Measurements from ENCODE around the gene ATP6V0D1.
A peak's percentile ranks its signal among the peaks of the same experiment; 100 is the strongest.
"Not testable (repeated sequence)": the region's sequence is repeated elsewhere in the genome, so short reads cannot be mapped to it uniquely, and the experiment has no call there.

Gene ATP6V0D1
- long read RNA-seq, donor 1, transcript ATP6V0D1-201 (8 exons, 1,716 nt): major isoform, 21 of 24 reads
- long read RNA-seq, donor 1, partial matches to known transcripts: 0 of 24 reads
- long read RNA-seq, donor 1, other reads (novel, unspliced or antisense): 0 of 24 reads
- long read RNA-seq, donor 2, transcript ATP6V0D1-201 (8 exons, 1,716 nt): major isoform, 27 of 29 reads
- long read RNA-seq, donor 2, partial matches to known transcripts: 0 of 29 reads
- long read RNA-seq, donor 2, other reads (novel, unspliced or antisense): 0 of 29 reads
- long read RNA-seq, donor 3, transcript ATP6V0D1-201 (8 exons, 1,716 nt): major isoform, 23 of 23 reads
- long read RNA-seq, donor 3, partial matches to known transcripts: 0 of 23 reads
- long read RNA-seq, donor 3, other reads (novel, unspliced or antisense): 0 of 23 reads
- long read RNA-seq, donor 4, transcript ATP6V0D1-201 (8 exons, 1,716 nt): major isoform, 24 of 25 reads
- long read RNA-seq, donor 4, partial matches to known transcripts: 0 of 25 reads
- long read RNA-seq, donor 4, other reads (novel, unspliced or antisense): 0 of 25 reads
- long read RNA-seq, donor 5, transcript ATP6V0D1-201 (8 exons, 1,716 nt): major isoform, 30 of 30 reads
- long read RNA-seq, donor 5, partial matches to known transcripts: 0 of 30 reads
- long read RNA-seq, donor 5, other reads (novel, unspliced or antisense): 0 of 30 reads
- long read RNA-seq, donor 6, transcript ATP6V0D1-201 (8 exons, 1,716 nt): major isoform, 30 of 33 reads
- long read RNA-seq, donor 6, partial matches to known transcripts: 0 of 33 reads
- long read RNA-seq, donor 6, other reads (novel, unspliced or antisense): 0 of 33 reads
- long read RNA-seq, donor 7: 0 reads
- long read RNA-seq, donor 8, transcript ATP6V0D1-201 (8 exons, 1,716 nt): major isoform, 36 of 36 reads
- long read RNA-seq, donor 8, partial matches to known transcripts: 0 of 36 reads
- long read RNA-seq, donor 8, other reads (novel, unspliced or antisense): 0 of 36 reads

DNA sequence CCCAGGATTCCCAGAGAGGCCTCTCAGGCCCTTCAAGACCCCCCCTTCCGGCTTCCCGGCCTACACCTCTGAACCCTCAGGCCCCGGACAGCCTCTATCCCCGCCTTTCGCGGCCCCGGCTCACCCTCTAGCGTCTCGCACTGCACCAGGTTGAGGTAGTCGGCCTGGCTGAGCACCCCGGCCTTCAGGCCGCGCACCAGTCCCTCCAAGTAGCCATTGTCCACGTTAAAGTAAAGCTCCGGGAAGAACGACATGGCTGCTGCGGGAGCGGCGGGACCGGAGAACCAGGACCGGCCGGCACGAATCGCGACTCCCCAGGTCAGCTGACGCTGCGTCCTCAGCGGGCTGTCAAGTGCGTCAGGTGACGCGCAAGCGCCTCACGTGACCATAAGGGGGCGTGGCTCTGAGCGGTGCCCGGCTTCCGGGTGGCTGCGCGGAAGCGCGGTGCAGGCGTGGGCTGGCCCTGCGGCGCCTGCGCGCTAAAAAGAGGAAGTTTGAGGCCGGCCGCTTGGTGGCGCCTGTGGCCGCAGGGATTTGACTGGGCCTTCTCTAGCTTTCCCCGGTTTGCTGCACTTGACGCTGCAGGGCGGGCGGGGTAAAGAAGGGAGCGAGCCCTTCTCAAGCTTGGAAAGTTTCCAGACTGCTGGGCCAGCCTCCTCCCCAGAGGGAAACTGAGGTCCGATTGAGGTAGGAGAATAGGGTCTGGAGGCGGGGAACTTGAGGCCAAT, at the start of gene ATP6V0D1:
TSS of gene ATP6V0D1 (minus strand) at position 325 of the 728 bp plus-strand sequence. CDS start at position 254, 71 bp downstream.
- DNase-seq: peak; percentile 98

DNA sequence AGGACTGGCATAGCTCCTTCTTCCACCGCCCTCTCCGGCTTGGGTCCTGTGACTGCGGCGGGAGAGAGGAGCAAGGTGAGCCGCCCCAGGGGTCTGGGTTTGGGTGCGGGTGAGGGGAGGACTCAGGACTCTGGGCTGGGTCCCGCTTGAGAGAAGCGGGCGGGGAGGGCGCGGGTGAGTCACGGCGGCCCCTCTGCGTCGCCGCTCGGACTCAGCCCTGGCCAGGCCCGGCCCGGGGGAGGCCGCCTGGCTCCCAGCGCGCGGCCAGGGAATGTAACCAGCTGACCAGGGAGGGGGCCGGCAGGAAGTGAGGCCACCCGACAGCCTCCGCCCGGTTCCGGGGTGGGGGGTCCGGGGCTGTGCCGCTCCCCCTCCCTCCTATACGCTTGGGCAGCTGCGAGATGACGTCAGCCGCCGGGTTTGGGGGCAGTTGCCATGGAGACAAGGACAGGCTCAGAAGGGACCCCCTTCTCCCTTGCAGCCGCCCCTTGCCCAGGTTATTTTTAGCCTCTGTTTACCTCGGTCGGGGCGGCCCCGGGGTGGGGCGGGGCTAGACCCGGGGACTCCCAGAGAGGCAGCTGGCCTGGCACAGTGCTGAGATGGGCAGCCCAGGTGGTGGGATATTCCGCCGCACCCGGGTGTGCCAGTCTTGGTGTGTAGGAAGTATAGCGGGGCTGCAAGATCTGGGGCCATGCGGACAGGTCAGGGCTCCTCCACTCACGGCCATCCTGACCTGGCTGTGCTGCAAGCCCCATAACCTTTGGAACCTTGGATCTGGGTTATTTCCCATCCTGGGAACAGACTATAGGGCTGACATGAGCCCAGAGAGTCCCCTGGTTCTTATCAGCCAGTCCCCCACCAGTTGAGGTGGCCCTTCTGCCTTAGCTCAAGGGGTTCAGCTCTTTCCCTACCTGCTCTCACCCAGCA, 49.3 kb upstream of the ATP6V0D1 start:
- DNase-seq: peak; percentile 75

DNA sequence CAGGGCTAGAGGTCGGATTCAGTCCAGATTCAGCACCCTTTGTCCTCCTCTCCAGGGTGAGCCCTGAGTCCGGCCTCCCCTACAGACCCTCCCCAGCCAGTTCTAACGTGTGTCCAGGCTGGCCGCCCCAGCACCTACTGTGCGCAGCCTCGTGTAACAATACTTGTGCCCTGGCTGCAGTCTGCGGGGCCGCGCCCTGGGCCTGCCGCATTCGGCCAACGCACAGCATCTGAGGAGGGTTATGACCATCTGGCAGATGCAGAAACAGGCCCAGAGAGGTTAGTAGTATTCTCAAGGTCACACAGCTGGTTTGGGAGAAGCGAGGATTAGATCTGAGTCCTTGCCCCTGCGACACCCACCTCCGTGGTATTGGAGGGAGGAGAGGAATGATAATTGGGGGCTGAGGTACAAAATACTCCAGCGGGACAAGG, 48.6 kb upstream of the ATP6V0D1 start:
- no peak for DNase-seq

DNA sequence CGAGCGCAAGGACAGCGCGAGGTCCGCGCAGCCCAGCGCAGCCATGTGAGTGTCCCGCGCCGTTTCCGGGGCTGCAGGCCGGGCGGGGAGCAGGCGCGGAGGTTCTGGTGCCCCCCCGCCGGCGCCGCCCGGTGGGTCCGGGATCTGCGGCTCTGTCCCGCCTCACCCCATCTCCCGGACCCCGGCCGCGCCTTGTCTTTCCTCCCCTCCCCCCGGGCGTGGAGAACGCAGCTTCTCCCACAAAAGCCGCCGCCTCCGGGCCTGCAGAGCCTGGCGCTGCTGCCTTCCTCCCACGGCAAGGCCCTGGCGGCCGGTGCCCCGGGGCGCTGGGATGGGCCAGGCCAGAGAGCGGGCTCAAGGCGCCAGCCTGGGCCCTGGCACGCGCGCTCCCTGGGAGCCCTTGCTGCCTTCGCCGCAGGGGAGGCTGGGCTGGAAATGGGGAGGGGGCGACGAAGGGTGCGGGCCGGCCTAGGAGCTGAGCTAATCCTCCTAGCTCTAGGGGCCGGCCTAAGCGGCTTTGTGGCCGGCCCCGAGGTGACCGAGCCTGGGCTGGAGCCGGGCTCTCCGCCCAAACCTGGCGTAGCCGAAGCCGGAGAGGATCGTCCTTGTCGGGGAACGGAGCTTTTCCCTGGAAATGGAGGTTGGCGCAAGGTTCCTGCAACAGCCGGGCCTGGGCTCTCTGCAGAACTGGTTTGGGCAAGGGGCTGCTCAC, 48.1 kb upstream of the ATP6V0D1 start:
- DNase-seq: peak; percentile 91

DNA sequence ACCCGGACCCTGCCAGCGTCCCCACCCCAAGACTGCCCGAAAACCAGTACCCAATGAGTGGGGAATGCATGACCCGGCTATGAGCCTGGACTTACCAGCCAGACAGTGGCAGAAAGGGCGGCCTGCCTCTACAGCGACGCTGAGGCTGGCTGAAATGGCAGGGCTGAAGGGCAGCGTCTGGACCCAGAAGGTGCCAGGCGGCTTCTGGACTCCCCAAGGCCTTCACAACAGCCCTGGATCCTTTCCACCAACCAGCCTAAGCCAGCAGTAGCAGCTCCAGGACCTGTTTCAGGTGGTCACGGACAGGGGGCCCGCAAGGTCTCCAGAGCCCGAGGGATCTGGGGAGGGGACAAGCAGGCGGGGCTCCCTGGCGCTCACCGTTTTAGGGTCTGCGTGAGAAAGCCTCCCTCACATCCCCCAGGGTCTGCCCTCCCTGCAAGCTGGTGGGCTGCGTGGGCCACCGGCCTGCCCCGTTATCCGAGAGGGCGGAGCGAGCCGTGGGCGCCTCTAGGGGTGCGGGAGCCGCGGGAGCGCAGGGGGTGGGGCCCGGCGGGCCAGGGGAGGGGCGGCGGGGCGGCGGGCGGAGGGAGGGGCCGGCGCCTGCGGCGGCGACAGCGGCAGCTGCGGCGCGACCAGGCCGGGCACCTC, 47.4 kb upstream of the ATP6V0D1 start, which contains the start of gene RIPOR1:
TSS of gene RIPOR1 (plus strand) at position 608 of the 648 bp plus-strand sequence. CDS start 9,618 bp downstream, outside the sequence.
- peak; percentile 76 for DNase-seq

DNA sequence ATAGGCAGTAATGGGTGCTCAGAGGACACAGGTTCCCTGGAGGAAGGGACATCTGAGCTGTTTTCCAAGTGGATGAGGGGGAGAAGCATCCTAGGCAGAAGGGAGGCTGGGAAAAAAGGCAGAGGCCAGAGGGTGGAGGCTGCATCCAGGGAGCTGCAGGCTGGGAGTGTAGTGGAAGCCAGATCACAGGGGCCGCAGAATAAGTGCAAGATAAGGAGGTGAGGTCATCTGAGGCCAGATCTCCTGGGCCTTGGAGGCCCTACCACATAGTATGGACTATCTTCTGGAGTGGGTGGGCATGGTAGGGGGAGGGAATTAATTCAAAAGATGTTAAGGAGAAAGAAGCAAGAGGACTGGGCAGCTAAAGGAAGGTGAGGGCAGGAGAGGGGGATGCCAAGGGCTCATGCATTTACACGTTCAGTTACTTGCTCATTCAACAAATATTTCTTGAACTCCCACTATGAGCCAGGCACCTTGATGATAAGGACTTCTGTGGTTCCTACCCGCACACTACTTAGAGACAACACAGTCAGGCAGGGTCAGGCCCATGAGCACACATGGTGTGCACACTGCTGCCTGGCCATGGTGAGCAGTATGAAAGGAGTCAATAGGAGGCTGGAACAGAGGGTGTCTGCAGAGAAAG, 45.3 kb upstream of the ATP6V0D1 start:
- DNase-seq: no peak

DNA sequence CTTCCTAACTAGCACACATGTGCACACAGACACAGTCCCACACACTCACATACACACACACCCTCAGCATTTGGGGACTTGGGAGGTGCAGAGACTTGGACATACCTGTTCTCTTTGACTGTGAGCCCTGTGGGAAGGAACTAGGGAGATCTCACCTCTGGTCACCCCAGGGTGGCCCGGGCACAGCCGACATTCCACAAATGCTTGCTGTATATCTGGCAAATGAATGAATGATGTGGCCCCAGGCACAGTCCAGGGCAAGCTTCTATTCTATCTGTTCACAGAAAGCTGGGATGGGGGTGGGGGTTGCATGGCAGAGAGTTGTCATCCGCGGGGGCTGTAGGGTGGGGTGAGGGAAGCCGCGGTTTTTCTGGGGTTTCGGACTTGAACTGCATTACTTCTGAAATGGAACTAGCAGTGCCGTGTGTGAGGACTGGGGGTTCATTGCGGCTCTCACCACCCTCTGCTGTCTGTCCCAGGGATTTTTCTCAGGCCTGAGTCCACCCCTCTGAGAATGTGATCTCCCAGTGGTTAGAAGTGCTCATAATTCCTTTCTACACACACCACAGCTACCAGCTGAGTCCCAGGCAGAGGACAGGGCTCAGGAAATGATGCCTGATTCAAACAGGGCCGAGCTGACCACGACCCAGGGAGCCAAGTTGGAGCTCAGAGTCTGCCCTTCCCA, 44.4 kb upstream of the ATP6V0D1 start:
- no peak for DNase-seq

DNA sequence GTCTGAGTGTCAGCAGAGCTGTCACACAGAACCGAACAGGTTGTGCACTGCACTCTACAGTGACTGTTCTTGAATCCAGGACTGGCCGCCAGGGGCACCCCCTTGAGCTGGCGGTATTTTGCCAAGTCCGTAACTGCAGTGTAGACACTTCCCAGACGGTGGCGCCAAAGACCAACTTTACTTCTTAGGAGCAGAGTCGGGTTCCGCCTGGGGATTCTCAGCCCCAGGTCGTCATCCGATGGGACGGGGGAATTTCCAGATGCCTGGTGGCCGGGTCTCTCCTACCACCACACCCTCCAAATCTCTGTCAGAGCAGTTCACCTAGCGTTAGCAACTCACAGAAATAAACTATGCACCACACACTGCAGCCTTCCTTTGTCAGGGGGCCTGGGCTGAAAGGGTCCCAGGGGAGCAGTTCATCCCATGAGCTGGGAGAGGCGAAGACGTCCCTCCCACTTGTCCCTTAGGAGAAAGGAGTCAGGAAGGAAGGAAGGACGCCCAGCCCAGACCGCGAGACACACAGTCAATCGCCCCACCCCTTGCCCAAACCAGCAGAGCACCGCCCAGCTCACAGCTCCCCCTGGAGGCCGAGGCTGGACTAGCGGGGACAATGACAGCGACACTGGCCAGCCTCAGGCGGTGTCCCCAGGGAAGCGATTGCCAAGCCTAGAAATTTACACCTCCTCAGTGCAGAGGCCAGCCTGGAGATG, 40.3 kb upstream of the ATP6V0D1 start:
- peak; percentile 88 for DNase-seq

DNA sequence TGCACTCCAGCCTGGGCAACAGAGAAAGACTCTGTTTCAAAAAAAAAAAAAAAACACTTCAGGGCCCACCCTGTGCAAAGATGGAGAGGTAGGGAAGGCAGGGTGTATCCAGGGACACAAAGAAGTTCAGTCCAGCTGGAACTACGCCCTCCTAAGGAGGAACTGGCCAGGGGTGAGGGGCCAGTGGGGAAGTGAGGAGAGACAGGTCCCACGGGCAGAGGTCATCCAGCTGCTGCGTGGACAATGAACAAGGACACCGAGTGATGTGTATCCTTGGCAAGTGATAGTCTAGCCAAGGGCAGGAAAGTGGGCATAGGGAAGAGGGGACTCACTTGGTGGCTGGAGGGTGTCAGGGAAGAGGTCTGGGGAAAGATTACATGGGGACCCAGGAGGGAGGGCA, 38.3 kb upstream of the ATP6V0D1 start:
- no peak for DNase-seq

DNA sequence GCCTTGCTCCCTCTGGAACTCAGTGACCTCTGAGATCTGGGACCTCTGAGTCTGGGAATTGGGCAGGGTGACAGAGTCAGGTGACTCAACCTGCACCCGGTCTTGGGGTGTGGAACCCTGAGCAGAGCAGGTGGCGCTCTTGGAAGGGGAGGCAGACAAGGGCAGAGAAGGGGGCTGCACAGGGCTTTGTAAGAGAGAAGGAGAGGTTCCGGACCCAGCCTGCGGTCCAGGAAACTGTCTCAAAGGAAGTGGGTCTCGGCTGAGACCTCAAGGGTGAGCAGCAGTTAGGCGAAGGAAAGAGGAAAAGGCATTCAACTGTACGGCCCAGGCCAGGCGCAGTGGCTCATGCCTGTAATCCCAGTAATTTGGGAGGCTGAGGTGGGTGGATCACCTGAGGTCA, 37.7 kb upstream of the ATP6V0D1 start:
- DNase-seq: no peak

DNA sequence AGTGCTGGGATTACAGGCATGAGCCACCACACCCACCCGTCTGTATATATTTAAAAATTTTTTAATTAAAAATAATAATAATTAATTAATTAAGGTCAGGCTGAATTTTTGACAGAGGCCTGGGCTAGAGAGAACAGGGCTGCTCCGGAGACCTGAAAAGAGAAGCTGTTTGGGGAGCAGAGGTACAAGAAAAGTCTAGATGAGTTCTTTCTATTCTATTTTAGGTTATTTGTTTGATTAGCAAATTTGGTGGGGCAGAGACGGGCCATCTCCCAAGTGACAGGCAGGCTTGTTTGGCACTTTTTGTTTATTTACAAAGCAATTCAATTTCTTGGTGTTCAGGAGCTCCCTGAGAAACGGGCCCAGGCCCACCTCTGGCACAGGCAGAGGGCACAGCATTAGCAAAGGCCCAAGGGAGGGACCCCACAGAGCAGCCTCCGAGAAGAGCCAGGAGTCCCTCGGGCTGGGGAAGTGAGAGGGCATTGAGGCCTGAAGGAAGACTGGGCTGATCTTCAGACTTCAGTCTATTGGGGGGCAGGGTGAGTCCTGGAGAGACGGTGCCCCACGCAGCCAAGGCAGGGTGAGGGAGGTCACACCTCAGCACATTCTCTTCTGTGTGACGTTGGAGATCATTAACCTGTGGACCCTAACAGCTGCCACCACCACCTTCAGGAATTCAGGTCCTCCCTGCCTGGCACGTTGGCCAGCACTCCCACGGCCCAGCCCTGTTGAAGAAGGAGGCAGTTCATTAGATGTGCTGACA, 36.9 kb upstream of the ATP6V0D1 start:
- peak; percentile 42 for DNase-seq

DNA sequence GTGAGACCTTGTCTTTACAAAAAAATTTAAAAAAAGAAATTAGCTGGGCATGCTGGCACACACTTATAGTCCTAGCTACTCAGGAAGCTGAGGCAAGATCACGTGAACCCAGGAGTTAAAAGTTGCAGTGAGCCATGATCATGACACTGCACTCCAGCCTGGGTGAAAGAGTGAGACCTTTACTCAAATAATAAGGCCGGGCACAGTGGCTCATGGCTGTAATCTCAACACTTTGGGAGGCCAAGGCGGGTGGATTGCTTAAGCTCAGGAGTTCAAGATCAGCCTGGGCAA, 36.1 kb upstream of the ATP6V0D1 start:
- DNase-seq: no peak

DNA sequence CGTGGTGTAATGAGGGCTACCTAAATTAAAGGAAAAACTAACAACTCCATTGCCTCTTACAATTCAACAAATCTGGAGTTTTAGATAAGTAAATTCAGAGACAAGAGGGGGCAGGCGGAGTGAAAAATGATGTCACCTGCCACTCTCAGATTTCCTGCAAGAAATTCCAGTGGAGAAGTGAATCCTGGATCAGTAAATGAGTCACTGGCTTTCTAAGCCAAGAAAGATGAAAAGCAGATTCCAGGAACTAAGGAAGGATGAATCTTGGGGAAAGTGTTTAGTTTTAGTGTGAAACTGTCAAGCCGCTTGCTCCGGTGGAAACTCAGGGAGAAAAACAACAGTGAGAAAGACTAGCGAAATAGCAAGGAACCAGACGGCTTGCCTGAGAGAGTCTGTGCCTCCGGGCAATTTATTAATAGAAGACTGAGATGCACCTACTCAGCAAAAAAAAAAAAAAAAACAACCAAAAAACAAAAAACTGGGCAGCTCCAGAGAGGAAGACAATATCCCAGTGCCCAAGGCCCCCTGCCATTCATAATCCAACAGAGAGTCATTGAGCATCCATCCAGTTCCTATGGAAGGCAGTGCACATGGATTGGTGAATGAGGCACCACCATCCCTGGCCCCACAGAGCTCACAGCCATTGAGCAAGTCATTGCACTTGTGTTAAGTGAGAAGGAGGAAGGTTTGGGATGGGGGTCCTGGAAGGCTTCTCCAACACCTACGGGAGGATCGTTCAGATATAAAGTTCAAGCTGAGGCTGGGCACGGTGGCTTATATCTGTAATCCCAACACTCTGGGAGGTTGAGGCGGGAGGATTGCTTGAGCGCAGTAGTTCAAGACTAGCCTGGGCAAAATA, 35.6 kb upstream of the ATP6V0D1 start:
- no peak for DNase-seq

DNA sequence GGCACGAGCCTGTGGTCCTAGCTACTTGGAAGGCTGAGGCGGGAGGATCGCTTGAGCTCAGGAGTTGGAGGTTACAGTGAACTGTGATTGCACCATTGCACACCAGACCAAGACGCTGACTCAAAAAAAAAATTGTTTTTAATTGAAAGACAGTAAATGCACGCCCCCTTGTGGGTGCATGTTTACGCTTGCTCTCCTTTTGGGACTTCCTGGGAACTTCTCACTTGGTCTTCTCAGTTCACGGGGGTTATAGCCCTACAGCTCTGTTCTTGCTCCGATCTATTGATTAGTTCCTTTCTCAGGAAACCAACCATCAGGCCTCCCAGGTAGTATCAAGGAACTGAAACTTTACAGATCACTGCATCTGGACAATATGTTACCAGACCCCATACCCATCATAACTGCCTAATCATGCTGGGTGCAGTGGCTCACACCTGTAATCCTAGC, 33.4 kb upstream of the ATP6V0D1 start:
- DNase-seq: no peak

DNA sequence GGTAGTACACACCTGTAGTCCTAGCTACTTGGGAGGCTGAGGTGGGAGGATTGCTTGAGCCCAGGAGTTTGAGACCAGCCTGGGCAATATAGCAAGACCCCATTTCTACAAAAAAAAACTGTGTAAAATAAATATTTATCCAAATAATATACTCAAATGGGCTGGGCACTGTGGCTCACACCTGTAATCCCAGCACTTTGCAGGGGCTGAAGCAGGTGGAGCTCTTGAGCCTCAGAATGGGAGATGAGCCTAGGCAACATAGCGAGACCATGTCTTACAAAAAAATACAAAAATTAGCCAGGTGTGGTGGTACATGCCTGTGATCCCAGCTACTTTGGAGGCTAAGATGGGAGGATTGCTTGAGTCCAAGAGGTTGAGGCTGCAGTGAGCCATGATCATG, 32.9 kb upstream of the ATP6V0D1 start:
- not testable (repeated sequence) for DNase-seq

DNA sequence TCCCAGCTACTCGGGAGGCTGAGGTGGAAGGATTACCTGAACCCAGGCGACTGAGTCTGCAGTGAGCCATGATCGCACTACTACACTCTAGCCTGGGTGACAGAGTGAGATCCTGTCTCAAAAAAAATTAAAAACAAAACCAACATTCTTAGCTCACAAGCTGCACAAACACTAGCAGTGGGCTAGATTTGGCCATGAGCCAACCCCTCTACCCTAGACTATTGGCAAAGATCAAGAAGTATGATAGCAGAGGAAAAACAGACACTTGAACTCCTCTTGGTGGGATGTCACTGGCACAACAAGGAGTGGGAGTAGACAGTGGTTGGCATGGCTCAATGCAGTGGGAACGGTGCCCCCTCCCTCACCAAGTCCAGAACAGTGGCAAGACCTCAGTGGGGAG, 28.1 kb upstream of the ATP6V0D1 start:
- DNase-seq: no peak

Data from right kidney (tissue), 9 donors.